NB4 (cell line): ENCODE measurements around the gene CACNA2D3.
A peak's percentile ranks its signal among the peaks of the same experiment; 100 is the strongest.

Experiments
- DNase-seq: peaks from one replicate; pipeline ENCODE4 v3.0.0; 2010; ENCODE audit warnings: low read depth
- H3K4me3 ChIP-seq: one replicate; pipeline ENCODE4 v1.5.1; 2011; ENCODE audit warnings: mild to moderate bottlenecking, low read depth, low read length, moderate library complexity
- MAX ChIP-seq: IDR thresholded peaks from 2 replicates; pipeline ENCODE4 v1.6.1; 2011; ENCODE audit warnings: low read depth, low read length
- MYC ChIP-seq: IDR thresholded peaks from 2 replicates; pipeline ENCODE4 v1.6.1; 2011; ENCODE audit warnings: low read depth, low read length
- POLR2A ChIP-seq: IDR thresholded peaks from 2 replicates; pipeline ENCODE4 v1.6.1; 2011; ENCODE audit warnings: mild to moderate bottlenecking; ENCODE audit not compliant: insufficient read length; ENCODE audit errors: extremely low read depth
- TF ChIP-seq, protein P1 (sequence below): IDR thresholded peaks from one replicate; pipeline ENCODE4 v1.5.1; 2012; ENCODE audit warnings: low read depth, low read length

The CACNA2D3 gene

DNA sequence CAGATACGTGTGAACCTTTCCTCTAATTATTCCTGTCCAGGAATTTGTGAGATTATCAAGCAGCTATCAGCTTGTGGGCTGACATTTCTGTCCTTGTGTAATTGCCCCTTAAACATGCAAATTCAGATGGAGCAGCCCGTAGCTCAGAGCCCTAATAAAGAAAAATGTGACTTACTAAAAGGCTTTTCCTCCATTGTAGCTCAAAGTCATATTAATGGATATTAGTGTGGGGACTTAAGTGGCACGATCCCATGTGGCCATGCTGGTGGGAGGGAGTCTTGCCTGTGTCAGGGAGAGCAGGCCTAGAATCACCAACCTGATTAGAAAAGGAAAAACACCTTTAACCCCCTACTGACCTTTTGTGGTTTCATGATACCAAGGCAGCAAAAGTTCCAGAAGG, 406.3 kb downstream of the CACNA2D3 start:
- DNase-seq = no peak
- TF ChIP-seq MAX (no peak), POLR2A (no peak), MYC (no peak)
- TF ChIP-seq, protein P1, sequence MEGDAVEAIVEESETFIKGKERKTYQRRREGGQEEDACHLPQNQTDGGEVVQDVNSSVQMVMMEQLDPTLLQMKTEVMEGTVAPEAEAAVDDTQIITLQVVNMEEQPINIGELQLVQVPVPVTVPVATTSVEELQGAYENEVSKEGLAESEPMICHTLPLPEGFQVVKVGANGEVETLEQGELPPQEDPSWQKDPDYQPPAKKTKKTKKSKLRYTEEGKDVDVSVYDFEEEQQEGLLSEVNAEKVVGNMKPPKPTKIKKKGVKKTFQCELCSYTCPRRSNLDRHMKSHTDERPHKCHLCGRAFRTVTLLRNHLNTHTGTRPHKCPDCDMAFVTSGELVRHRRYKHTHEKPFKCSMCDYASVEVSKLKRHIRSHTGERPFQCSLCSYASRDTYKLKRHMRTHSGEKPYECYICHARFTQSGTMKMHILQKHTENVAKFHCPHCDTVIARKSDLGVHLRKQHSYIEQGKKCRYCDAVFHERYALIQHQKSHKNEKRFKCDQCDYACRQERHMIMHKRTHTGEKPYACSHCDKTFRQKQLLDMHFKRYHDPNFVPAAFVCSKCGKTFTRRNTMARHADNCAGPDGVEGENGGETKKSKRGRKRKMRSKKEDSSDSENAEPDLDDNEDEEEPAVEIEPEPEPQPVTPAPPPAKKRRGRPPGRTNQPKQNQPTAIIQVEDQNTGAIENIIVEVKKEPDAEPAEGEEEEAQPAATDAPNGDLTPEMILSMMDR = no peak
- no peak overlapping the region for H3K4me3 ChIP-seq

DNA sequence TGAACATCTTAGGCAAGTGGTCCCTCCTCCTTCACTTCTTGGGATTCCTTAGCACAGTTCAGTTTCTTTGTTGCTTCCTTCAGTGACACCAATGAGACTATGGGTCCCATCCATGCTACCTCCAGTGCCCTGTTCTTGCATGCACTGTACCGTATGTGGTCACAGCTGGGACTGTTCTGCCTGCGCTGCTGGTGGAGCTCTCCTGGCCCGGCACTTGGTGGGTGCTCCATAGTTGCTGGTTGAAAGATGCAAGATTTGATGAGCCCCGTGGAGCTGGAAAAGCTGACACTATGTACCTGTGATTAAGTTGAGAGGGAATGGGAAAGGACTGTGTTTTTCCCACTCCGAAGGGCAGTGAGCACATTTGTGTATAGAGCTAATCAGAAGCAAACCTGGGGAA, 407.7 kb downstream of the CACNA2D3 start:
- no peak overlapping the region for H3K4me3 ChIP-seq
- TF ChIP-seq, protein P1 = no peak
- no peak for TF ChIP-seq MAX
- TF ChIP-seq MYC = no peak
- no peak for TF ChIP-seq POLR2A
- DNase-seq = no peak

DNA sequence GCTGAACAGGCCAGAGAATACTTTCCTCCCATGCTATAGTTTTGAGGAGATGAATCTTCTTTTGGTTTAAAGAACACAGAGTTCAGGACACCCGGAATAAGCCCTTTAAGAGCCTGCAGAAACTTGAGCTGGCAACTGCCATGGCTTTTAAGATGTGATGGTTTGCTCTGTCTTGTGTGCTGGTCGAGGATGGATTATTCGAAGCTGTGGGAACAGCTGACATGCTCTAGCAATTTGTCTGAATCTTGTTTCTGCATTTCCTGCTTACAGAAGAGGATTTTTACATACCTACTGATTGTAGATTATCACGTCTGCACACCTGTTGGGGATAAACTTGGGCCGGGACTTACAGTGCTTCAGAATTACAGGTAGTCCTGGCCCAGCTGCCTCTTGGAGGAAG, 408.6 kb downstream of the CACNA2D3 start:
- no peak for DNase-seq
- TF ChIP-seq MAX (no peak), MYC (no peak), POLR2A (no peak)
- TF ChIP-seq, protein P1 = no peak
- H3K4me3 ChIP-seq = no peak overlapping the region

DNA sequence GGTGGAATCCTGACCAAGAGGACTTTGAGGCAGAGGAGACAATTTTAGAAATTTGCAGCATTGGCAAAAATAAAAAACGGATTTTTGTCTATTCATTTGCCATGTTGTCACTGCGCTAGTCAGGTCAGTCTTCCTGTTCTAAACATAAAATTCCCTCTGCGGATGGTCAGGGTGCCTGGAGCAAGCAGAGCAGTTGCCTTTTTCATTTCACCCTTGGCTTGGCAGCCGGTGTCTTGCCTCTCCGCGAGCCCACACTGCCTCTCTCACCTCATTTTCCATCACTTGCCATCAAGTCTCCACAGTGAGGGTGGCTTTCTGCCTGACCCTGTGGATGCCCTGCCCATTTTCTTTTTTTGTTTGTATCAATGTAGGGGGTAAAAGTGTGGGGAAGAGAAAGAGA, 409.4 kb downstream of the CACNA2D3 start:
- TF ChIP-seq POLR2A = no peak
- TF ChIP-seq, protein P1 = no peak
- no peak for DNase-seq
- H3K4me3 ChIP-seq = no peak overlapping the region

DNA sequence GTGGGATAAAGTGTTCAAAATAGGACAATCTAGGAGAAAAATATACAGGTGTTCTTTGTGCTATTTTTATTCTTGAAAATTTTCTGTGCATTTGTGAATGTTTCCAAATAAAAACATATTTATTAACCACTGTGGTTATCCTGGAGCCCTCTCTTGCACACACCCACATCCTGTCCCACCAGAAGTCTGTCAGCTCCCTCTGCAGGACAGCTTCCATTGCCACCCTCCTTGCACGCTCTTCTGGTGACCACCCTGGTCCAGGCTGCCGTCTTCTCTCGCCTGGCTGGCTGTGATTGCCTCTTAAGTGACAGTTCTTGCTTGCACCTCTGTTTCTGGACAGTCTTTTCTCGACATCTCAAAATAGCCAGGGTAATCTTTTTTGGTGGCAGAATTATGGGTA, 411.5 kb downstream of the CACNA2D3 start:
- TF ChIP-seq MAX (no peak), POLR2A (no peak), MYC (no peak)
- TF ChIP-seq, protein P1 = no peak
- no peak overlapping the region for H3K4me3 ChIP-seq
- DNase-seq = peak; percentile 11

- DNase-seq = no peak
- no peak overlapping the region for H3K4me3 ChIP-seq
- TF ChIP-seq, protein P1 = no peak
- TF ChIP-seq MYC (no peak), POLR2A (no peak), MAX (no peak)
Measured at GRCh38 chr3:54535619-54536018, 413.3 kb downstream of the CACNA2D3 start.
